Activated CD4-positive, alpha-beta T cell treated with anti-CD3 and anti-CD28 coated beads, Interleukin-2, amount 10 ng/mL, durations not matched to agents 24 days and 14 days (primary cell): ENCODE measurements around the gene TMEM169. TPM values are rescaled to one million over a fixed set of nuclear protein-coding genes. Genes with fewer than 3 reads are reported as not detected.

ENCODE experiments used
- DNase-seq: peaks from one replicate; pipeline ENCODE4 v3.0.0; 2022
- H3K27ac Mint-ChIP-seq: one replicate; pipeline ENCODE4 v1.8.0; 2022; ENCODE audit warnings: mild to moderate bottlenecking, mixed read lengths
- H3K27me3 Mint-ChIP-seq: one replicate; pipeline ENCODE4 v1.8.0; 2022; ENCODE audit warnings: mixed read lengths
- H3K36me3 Mint-ChIP-seq: one replicate; pipeline ENCODE4 v1.8.0; 2022; ENCODE audit warnings: low read depth, mild to moderate bottlenecking, mixed read lengths
- H3K4me1 Mint-ChIP-seq: one replicate; pipeline ENCODE4 v1.8.0; 2021; ENCODE audit warnings: mixed read lengths
- H3K4me3 Mint-ChIP-seq: one replicate; pipeline ENCODE4 v1.8.0; 2022; ENCODE audit warnings: mild to moderate bottlenecking, moderate library complexity, mixed read lengths
- H3K9me3 Mint-ChIP-seq: one replicate; pipeline ENCODE4 v1.8.0; 2021; ENCODE audit warnings: mixed read lengths
- intact Hi-C: fragments of 100-400 bp; cut with micrococcal nuclease; formaldehyde crosslinking; loops from one replicate; pipeline ENCODE4 v1.15.1; 2023
- total RNA-seq: library from RNA; stranded (reverse); gene quantifications from 2 replicates; pipeline ENCODE4 v1.2.3, GENCODE V29; 2022

The TMEM169 gene
- total RNA-seq, 1 donor from 2014 or later, result 0.51 TPM

DNA sequence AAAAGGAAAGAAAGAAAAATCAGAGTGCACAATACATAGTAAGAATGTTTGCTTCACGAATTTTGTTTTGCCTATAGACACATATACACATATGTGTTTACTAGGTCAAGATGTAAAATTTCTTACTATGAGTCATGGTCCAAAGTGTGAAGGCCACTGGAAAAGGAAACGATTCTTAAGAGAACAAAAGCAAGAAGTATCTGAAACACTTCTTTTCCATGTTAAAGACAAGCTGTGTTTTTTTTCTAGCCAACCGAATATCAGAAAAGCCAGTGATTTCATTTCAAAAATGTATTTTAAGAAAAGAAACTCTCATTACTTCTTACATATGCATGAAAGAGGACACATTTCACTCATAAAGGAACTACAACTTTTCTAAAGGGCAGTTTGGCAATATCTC is 25.0 kb upstream of the TMEM169 start:
- Mint-ChIP-seq H3K4me3 (no peak overlapping the region), H3K36me3 (peaks cover 20% of the 10 kb centered on the region), H3K27ac (peak overlapping the region; percentile 41), H3K4me1 (peaks cover 32% of the 10 kb centered on the region), H3K27me3 (no peaks in the 10 kb centered on the region), H3K9me3 (no peaks in the 10 kb centered on the region)
- intact Hi-C loops, result no loop called here
- no peak for DNase-seq

DNA sequence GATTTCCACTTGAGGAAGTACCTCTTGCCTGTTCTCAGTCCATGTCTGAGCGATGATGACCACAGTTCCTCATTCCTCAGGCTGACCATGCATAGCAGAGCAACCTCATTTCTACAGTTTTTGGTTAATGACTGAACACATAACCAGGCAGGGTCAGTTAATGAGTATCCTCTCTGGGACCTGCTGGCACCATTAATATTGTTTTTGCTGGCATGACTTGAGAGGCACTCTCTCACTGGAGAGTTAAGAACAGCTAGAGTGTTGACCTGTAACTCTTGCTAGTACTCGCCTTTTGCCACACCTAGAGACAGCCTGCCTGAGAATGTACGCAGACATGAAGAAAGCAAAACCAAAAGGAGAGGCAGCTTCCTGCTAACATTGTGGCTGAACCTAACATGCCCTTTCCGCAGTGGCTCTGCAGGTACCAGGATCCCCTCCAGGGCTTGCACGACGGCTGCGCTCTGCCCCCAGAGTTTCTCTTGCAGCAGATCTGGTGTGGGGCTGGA is 24.0 kb upstream of the TMEM169 start:
- Mint-ChIP-seq H3K4me1 (peaks cover 32% of the 10 kb centered on the region), H3K9me3 (no peaks in the 10 kb centered on the region), H3K27me3 (no peaks in the 10 kb centered on the region), H3K4me3 (peak overlapping the region; percentile 81), H3K36me3 (peaks cover 24% of the 10 kb centered on the region), H3K27ac (peak overlapping the region; percentile 92)
- intact Hi-C loops, result loop anchor here (2.0 kb wide), 1 partner anchor 23 kb away; the partner anchor contains the start of genes PECR and TMEM169
- DNase-seq, result peak; percentile 90

DNA sequence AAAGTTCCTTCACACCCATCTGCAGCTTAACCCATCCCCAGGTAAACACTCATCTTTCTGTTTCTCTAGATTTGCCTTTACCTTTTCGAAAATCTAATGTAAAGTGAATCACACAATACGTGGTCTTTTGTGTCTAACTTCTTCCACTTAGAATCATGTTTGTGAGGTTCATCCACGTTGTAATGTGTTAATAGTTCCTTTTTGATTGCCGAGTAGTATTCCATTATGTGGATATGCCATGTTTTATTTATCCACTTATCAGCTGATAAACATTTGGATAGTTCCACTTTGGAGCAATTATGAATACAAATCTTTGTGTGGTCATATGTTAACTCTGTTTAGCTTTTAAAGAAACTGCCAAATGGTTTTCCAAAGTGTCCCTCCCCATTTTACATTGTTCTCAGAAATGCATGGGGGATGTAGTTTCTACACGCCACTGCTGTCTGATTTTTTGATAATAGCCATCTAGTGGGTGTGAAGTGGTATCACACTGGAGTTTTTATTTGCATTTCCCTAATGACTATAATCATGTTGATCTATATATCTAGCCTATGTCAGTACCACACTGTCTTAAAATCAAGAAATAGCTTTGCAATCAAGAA is 22.4 kb upstream of the TMEM169 start:
- no peak overlapping the region for H3K4me3 Mint-ChIP-seq
- peaks cover 32% of the 10 kb centered on the region for H3K4me1 Mint-ChIP-seq
- H3K9me3 Mint-ChIP-seq, result no peaks in the 10 kb centered on the region
- peak overlapping the region; percentile 51 for H3K27ac Mint-ChIP-seq
- peaks cover 26% of the 10 kb centered on the region for H3K36me3 Mint-ChIP-seq
- intact Hi-C loops, result loop anchor here (2.0 kb wide), 1 partner anchor 21 kb away; the partner anchor contains the start of genes PECR and TMEM169
- H3K27me3 Mint-ChIP-seq, result no peaks in the 10 kb centered on the region
- no peak for DNase-seq

DNA sequence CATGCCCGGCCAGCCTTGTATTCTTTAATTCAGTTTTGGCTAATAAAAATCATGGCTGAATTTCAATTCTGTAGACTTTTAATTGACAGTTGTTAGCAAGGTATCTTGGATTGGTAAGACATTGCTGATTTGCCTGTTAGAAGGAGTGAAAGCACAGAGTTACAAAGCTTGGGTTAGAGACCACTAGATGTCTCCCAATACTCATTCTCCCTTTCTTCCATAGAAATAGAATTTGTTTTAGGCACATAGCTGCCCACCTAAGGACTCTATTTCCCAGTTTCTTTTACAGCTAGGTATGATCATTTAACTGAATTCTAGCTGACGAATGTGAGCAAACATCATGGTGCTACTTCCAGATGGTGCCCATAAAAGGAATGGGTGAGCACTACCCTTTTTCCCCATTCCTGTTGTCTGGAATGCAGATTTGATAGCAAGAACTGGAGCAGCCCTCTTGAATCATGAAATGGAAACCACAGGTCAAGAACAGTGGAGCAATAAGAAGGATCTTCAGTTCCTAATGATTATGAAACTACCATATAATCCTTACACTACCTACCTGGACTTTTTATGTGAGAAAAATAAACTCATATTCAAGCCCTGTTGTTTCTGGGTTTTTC is 17.6 kb upstream of the TMEM169 start:
- peak overlapping the region; percentile 11 for H3K27ac Mint-ChIP-seq
- H3K4me3 Mint-ChIP-seq, result no peak overlapping the region
- peaks cover 8% of the 10 kb centered on the region for H3K4me1 Mint-ChIP-seq
- intact Hi-C loops, result loop anchor here (2.0 kb wide), 1 partner anchor 19 kb away; no protein-coding TSS in a partner anchor
- H3K27me3 Mint-ChIP-seq, result no peaks in the 10 kb centered on the region
- H3K36me3 Mint-ChIP-seq, result peaks cover 23% of the 10 kb centered on the region
- H3K9me3 Mint-ChIP-seq, result no peaks in the 10 kb centered on the region
- DNase-seq, result no peak

DNA sequence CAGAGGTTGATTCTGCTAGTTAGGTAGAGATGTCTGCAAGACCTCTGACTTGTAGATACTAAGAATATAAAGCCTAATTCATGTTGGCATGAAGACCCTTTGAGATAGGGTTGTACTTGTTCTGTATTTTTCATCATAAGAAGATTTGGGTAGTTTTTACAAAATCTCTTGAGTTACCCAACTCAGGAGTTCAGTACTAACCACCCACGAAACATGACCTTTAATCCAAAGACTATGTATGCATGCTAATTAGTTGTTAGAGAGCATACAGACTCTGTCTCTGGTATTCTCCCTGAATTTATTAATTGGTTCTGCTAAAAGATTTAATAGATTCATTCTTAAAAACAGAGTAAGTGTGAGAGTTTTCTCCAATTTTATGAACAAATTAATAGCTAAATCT is 17.1 kb upstream of the TMEM169 start:
- no peaks in the 10 kb centered on the region for H3K27me3 Mint-ChIP-seq
- H3K9me3 Mint-ChIP-seq, result no peaks in the 10 kb centered on the region
- H3K4me1 Mint-ChIP-seq, result peaks cover 10% of the 10 kb centered on the region
- no peak overlapping the region for H3K4me3 Mint-ChIP-seq
- DNase-seq, result no peak
- no peak overlapping the region for H3K27ac Mint-ChIP-seq
- intact Hi-C loops, result loop anchor here (2.0 kb wide), 1 partner anchor 18 kb away; no protein-coding TSS in a partner anchor
- H3K36me3 Mint-ChIP-seq, result peaks cover 21% of the 10 kb centered on the region

DNA sequence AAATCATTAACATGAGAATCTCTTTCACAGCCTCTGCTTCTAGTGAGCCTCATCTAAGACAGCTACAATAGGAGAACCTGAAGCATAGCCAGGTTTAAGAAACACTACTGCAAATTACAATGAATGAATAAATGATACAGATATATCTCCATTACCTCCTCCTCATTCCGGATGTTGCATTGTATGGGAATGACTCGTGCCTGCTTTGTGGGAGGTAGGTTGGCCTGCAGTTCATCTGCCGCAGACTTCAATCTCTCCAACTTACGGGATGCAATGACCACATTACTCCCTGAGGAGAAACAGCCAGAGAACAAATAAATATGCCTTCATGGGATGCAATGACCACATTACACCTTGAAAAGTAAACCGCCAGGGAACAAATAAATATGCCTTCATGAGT is 15.5 kb upstream of the TMEM169 start:
- no peaks in the 10 kb centered on the region for H3K27me3 Mint-ChIP-seq
- intact Hi-C loops, result no loop called here
- H3K9me3 Mint-ChIP-seq, result no peaks in the 10 kb centered on the region
- no peak for DNase-seq
- H3K36me3 Mint-ChIP-seq, result peaks cover 23% of the 10 kb centered on the region
- H3K27ac Mint-ChIP-seq, result no peak overlapping the region
- H3K4me3 Mint-ChIP-seq, result no peak overlapping the region
- H3K4me1 Mint-ChIP-seq, result peaks cover 8% of the 10 kb centered on the region

DNA sequence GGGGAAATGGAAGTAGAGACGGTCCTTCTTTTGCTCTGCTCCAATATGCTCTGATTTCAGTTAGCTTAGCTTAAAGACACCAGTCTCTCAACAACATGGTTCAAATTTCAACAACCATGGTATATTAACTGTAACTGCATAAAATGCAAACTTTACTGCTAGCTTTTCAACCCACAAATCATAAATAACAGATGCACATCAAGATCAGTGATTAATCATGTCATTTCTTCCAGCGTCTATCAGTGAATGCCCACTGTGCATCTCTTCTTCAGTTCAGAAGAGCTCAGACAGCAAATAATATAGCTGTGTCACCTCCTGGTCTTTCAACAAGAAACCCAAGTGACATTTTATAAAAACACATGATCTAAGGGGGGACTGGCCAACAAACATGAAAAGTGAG is 12.7 kb upstream of the TMEM169 start:
- DNase-seq, result no peak
- H3K9me3 Mint-ChIP-seq, result no peaks in the 10 kb centered on the region
- no peak overlapping the region for H3K4me3 Mint-ChIP-seq
- intact Hi-C loops, result loop anchor here (1.0 kb wide), 1 partner anchor 12 kb away; the partner anchor contains the start of genes PECR and TMEM169
- H3K27me3 Mint-ChIP-seq, result no peaks in the 10 kb centered on the region
- H3K4me1 Mint-ChIP-seq, result peaks cover 14% of the 10 kb centered on the region
- no peak overlapping the region for H3K27ac Mint-ChIP-seq
- H3K36me3 Mint-ChIP-seq, result peaks cover 24% of the 10 kb centered on the region

DNA sequence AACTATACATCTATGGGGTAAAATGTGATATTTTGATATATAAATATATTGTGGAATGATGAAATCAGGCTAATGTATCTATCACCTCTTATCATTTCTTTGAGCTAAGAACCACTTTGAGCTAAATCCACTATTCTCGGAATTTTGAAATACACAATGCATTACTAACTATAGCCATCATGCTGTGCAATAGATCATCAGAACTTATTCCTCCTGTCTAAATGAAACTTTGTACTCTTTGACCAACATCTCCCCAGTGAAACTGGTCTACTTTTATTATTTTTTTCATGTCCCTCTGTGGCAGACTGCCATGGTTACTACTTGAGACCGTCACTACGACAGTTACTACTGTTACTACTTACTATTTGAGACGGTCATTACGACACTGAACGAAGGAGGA is 11.5 kb upstream of the TMEM169 start:
- peaks cover 22% of the 10 kb centered on the region for H3K4me1 Mint-ChIP-seq
- no peak overlapping the region for H3K27ac Mint-ChIP-seq
- H3K36me3 Mint-ChIP-seq, result peaks cover 21% of the 10 kb centered on the region
- no peaks in the 10 kb centered on the region for H3K9me3 Mint-ChIP-seq
- no peak for DNase-seq
- H3K4me3 Mint-ChIP-seq, result no peak overlapping the region
- intact Hi-C loops, result loop anchor here (5.0 kb wide), 1 partner anchor 37 kb away; the partner anchor contains the start of gene XRCC5
- no peaks in the 10 kb centered on the region for H3K27me3 Mint-ChIP-seq

DNA sequence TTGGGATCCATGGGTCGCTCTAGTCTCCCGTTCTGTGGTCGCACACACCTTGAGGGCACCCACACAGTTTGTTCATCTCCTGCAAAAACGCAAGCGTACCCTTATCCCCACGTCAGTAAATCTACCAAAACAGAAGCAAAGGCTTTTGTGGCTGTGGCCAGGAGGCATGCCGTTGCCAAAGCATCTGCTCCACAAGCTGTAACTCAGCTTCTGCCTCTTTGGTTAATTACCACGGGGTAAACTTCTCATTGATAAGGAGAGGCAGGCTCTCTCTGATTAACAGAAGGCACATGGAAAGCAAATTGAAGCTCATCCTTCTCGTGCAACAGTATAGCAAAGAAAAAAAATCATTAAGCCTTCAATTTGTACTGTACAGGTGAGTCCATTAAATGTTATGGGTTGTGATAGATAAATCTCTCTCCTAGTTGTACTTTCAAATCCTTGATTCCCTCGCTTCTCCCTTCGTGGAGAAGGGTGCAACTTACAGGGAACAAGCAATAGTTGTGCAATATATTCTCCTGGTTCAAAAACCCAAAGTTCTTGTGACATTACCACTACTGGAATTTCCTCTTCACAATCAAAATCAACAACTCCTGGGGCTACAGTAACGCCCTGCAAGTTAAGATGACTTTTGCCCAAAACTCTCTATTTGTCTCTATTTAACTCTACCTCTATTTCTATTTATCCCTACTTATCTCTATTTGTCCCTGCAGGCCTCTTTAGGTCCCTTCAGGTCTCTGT is 10.4 kb upstream of the TMEM169 start:
- no peaks in the 10 kb centered on the region for H3K9me3 Mint-ChIP-seq
- intact Hi-C loops, result loop anchor here (5.0 kb wide), 1 partner anchor 36 kb away; the partner anchor contains the start of gene XRCC5
- no peaks in the 10 kb centered on the region for H3K27me3 Mint-ChIP-seq
- no peak for DNase-seq
- H3K4me3 Mint-ChIP-seq, result no peak overlapping the region
- H3K27ac Mint-ChIP-seq, result no peak overlapping the region
- peaks cover 26% of the 10 kb centered on the region for H3K4me1 Mint-ChIP-seq
- peaks cover 17% of the 10 kb centered on the region for H3K36me3 Mint-ChIP-seq

DNA sequence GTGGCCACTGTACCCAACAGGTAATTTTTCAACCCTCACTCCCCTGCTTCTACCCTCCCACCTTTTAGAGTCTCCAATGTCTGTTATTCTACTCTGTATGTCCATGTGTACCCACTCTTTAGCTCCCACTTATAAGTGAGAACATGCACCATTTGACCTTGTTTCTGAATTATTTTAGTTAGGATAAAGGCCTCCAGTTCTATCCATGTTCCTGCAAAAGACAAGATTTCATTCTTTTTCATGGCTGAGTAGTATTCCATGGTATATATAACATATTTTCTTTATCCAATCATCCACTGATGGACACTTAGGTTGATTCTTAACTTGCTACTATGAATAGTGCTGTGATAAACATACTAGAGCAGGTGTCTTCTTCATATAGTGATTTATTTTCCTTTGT is 9.2 kb upstream of the TMEM169 start:
- H3K9me3 Mint-ChIP-seq, result no peaks in the 10 kb centered on the region
- DNase-seq, result no peak
- no peaks in the 10 kb centered on the region for H3K27me3 Mint-ChIP-seq
- H3K36me3 Mint-ChIP-seq, result peaks cover 16% of the 10 kb centered on the region
- peaks cover 26% of the 10 kb centered on the region for H3K4me1 Mint-ChIP-seq
- no peak overlapping the region for H3K27ac Mint-ChIP-seq
- intact Hi-C loops, result loop anchor here (5.0 kb wide), 1 partner anchor 35 kb away; the partner anchor contains the start of gene XRCC5
- H3K4me3 Mint-ChIP-seq, result no peak overlapping the region

DNA sequence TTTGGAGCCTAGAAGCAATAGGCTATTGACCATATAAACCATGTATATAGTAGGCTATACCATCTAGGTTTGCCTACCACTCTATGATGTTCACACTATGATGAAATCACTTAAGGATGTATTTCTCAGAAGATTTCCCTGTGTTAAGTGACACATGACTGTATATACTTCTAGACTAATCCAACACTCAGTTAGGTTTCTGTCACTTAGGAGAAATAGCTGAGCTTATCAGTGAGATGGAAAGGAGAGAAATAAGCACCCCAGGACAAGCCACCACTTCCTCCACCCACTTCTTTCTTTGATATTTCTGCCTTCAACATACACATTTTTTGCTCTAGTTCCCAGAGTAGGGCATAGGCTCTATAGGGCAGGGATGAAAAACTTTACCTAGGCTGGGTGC is 7.9 kb upstream of the TMEM169 start:
- H3K4me1 Mint-ChIP-seq, result peaks cover 21% of the 10 kb centered on the region
- DNase-seq, result no peak
- H3K9me3 Mint-ChIP-seq, result no peaks in the 10 kb centered on the region
- intact Hi-C loops, result loop anchor here (5.0 kb wide), 1 partner anchor 34 kb away; the partner anchor contains the start of gene XRCC5
- H3K4me3 Mint-ChIP-seq, result no peak overlapping the region
- peak overlapping the region; percentile 66 for H3K27ac Mint-ChIP-seq
- H3K36me3 Mint-ChIP-seq, result peaks cover 19% of the 10 kb centered on the region
- H3K27me3 Mint-ChIP-seq, result no peaks in the 10 kb centered on the region

DNA sequence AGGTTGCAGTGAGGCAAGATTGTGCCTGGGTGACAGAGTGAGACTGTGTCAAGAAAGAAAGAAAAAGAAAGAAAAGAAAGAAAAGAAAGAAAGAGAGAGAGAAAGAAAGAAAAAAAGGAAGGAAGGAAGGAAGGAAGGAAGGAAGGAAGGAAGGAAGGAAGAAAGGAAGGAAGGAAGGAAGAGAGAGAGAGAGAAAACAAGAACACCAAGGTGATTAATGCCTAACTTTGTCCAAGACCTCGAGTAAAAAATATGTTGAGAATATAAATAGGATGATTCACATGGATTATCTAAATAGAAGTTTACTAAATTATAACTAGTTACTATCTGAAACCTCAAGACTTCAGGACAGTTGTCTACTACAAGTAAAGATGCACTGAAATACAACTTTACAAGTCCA is 7.3 kb upstream of the TMEM169 start:
- no peak for DNase-seq
- H3K27me3 Mint-ChIP-seq, result no peaks in the 10 kb centered on the region
- H3K4me3 Mint-ChIP-seq, result no peak overlapping the region
- peaks cover 16% of the 10 kb centered on the region for H3K36me3 Mint-ChIP-seq
- no peaks in the 10 kb centered on the region for H3K9me3 Mint-ChIP-seq
- intact Hi-C loops, result loop anchor here (5.0 kb wide), 1 partner anchor 33 kb away; the partner anchor contains the start of gene XRCC5
- H3K4me1 Mint-ChIP-seq, result peaks cover 18% of the 10 kb centered on the region
- no peak overlapping the region for H3K27ac Mint-ChIP-seq

DNA sequence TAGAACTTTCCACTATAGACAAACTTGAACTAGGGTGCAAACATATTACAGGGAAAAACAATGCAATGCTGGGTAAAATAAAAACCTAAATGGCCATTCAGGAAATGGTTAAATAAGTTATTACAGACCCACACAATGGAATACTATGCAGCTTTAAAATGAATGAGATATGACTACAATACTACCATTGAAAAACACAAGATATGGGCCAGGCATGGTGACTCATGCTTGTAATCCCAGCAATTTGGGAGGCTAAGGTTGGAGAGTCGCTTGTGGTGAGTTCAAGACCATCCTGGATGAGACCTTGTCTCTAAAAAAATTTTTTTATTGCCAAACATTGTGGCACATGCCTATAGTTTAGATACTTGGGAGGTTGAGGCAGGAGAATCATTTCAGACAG is 6.9 kb upstream of the TMEM169 start:
- Mint-ChIP-seq H3K27ac (no peak overlapping the region), H3K36me3 (peaks cover 16% of the 10 kb centered on the region), H3K27me3 (no peaks in the 10 kb centered on the region), H3K4me1 (peaks cover 18% of the 10 kb centered on the region), H3K4me3 (no peak overlapping the region), H3K9me3 (no peaks in the 10 kb centered on the region)
- intact Hi-C loops, result loop anchor here (5.0 kb wide), 1 partner anchor 33 kb away; the partner anchor contains the start of gene XRCC5
- no peak for DNase-seq
